Hair follicle dermal papilla cell (primary cell): ENCODE results near the gene ZKSCAN2. TPM values are rescaled to one million over a fixed set of nuclear protein-coding genes. Genes with fewer than 3 reads are reported as not detected.

Experiments used
- total RNA-seq: library from RNA; depleted of rRNA; stranded (reverse); fragments of >200 nt; gene quantifications from 2 replicates; pipeline ENCODE4 v1.2.3, GENCODE V29; 2012

ZKSCAN2 gene
- 8.4 and 8.9 TPM in 2 replicates for total RNA-seq

GRCh38 chr16:25257470-25257955 lies at the start of gene ZKSCAN2:
Gene ZKSCAN2, minus strand, starts transcription at chr16:25257845. Its CDS starts 718 bp downstream, at chr16:25257127.

Other genes with a start within 250 kb of the ZKSCAN2 start
- 34.9 and 35.0 TPM in 2 replicates for gene ARHGAP17, start 242.5 kb downstream of the ZKSCAN2 start, total RNA-seq
- gene LCMT1, start 146.1 kb downstream of the ZKSCAN2 start, total RNA-seq = 25.5 and 26.0 TPM in 2 replicates
- gene AQP8, start 40.9 kb downstream of the ZKSCAN2 start, total RNA-seq = not detected in 2 replicates